Stimulated activated CD8-positive, alpha-beta memory T cell treated with anti-CD3 and anti-CD28 coated beads, Interleukin-4, amount 100 ng/mL, for 24 hours (primary cell): ENCODE results near the gene SIGLEC12.
"Not testable (repeated sequence)": the region's sequence is repeated elsewhere in the genome, so short reads cannot be mapped to it uniquely, and the experiment has no call there.

Source experiments
- DNase-seq: peaks from one replicate; pipeline ENCODE4 v3.0.0-alpha.2; 2020; ENCODE audit warnings: low read depth

SIGLEC12 gene

DNA sequence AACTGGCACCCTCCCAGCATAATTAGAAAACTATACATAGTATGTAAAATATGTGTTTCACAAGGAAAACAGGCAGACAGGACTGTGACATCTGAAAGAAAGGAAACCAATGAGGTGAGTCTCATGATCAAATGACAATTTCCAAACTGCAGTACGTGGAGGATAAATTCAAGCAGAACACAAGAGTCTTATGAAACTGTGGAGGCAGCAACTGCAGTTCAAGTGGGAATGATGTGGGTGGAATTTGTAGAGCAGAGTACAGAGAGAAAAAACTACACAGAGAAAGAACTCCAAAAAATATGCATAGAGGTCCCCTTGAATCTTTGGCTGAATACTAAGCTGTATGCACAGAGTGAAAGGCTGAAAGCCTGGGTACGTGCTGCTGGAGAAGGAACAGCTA is 20.2 kb upstream of the SIGLEC12 start:
- no peak for DNase-seq

DNA sequence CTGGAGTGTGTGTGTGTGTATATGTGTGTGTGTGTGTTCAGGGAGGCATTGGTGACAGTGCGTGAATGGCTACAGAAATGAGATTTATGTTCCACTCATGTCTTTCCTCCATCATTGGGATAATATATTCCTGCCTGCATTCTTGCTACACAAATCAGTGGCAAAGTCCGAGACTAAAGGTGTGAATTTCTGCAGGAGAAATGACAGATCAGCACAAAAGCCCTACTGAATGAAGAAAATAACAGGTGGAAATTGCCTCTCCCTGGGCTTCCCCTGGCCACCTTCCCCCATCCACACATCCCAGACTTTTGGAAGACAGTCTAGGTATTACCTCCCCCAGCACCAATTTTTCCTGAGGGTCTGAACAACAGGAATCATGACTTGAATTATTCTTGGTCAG is 19.8 kb upstream of the SIGLEC12 start:
- no peak for DNase-seq

DNA sequence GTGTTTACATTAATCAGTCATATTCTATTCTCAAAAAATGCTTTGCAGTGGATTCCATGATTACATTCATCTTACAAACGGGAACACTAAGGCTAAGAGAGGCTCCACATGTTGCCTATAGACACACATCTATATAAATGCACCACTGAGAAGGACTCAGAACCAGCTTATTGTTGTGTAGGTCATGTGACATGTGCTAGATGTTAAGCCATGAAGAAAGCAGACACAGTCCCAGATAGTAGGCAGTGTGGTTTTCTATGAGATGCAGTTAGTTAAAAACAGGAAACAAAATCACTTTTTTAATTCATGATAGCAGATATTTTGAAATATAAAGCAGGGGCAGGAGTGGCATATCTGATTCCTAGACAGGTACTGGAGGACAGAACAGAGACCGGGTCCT is 19.1 kb upstream of the SIGLEC12 start:
- DNase-seq, result no peak

DNA sequence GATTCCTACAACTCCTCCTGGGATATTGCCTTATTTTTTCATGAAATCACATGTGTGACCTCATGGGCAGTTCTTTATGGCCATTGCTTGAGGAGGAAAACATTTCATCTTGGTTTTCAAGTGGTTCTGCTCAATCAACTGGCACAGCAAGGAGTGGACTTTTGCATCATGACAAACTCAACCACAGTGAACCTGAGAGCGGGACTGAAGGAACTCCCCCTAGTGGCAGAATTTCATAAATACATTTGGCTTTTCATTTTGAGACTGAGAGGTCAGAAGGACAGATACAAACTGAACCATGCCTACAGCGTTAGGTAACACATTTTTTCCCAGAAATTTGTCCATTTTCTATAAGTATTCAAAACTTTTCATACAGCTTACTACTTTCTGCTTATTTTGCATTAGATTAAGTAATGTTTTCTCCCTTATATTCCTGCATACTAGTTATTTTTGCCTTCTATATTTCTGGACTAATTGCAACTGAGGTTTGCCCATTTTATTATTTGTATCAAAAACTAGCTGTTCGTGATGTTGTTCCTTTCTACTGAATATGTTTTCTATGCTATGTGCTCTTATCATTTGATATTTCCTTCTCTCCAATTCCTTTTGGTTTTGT is 13.4 kb upstream of the SIGLEC12 start:
- no peak for DNase-seq

DNA sequence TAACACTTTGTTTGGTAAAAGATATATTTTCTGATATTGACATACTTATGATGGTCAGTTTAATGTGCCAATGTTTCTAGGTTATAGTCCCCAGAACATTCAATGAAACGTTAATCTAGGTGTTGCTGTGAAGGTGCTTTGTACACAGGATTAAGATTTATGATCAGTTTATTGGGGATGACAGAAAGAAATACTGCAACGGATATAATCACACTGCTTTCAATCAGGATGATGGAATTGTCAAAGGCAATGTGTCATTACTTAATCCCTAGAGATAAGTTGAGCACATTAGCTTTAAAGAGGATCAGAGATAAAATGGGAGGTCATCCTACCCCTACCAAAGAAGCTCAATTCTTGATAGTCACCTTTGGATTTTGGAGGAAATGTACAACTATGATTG is 12.4 kb upstream of the SIGLEC12 start:
- no peak for DNase-seq

DNA sequence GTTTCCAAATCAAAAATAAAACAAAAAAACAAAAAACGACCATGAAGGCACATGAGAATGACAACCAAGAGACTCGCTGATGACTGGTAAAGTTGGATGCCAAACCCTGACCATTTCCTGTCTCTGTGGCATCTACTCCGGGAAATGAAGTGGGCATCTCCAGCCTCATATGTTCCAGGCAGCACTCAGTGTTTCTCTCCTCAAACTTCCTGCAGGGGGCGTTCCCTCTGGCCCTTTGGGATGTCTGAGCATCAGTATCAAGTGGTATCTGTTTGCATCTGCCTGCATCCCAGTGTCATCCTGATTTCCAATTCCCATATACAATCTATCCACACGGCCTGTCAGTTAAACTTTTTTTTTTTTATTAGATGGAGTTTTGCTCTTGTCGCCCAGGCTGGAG is 9.8 kb upstream of the SIGLEC12 start:
- no peak for DNase-seq

DNA sequence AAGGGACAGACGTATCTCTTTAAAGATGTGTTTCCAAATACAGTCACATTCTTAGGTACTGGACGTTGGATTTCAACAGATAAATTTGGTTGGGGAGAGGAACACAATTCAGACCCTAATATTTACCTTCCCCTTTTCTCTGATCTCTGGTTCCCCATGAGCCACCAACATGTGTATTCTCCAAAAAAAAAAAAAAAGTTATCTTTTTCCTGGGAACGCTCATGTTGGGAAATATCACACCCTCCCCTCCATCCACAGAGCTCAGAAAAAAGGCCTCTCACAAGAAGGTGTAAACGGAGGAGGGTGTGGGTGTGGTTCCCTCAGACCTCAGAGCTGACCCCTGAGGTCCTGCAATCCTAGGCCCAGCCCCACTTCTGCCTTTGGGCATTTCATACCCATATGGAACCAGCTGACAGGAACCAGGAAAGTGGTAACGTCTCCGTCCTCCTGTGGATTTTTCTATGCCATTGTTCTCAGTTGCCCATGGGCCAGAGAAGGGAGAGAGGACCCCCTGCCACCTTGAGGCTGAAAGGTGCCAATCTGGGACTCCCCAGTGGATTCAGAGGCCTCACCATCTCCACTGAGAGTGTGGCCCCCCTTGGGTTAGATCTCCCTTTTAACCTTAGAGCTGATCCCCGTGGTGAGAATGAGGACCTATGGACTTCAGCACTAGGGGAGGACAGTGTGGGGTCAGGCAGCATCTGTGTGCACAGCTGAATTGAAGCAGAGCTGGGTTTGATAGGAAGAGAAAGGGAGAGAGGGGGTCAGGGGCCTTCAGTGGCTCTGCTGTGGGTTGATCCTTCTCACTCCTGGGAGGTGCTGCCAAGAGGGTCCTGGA is 8.4 kb upstream of the SIGLEC12 start:
- DNase-seq, result no peak

DNA sequence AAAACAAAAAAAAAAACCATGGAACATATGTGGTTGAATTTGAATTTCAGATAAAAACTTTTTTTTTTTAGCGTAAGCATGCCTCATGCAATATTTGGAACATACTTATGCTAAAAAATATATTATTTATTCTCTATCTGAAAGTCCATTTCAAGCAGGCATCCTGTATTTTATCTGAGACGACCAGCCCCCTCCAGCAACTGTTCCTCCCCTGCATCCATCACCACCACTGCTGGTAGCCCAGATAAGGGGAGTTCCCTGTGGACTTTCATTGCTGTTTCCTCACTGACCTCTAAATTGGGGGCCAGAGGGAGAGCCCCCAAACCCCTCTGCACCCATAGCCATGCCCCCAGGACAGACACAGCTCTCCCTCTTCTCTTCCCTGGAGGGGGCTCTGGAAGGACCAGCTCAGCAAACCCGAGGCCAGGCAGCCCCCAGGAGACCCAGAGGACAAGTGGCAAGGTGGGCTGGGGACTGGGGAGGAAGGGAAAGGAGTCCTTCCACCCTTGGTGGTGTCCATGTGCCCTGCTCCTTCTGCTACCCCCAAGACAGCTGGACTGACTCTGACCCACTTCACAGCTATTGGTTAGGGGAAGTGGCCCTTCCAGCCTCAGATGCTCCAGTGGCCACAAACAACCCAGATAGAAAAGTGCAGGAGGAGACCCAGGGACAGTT is 6.6 kb upstream of the SIGLEC12 start:
- DNase-seq, result no peak

DNA sequence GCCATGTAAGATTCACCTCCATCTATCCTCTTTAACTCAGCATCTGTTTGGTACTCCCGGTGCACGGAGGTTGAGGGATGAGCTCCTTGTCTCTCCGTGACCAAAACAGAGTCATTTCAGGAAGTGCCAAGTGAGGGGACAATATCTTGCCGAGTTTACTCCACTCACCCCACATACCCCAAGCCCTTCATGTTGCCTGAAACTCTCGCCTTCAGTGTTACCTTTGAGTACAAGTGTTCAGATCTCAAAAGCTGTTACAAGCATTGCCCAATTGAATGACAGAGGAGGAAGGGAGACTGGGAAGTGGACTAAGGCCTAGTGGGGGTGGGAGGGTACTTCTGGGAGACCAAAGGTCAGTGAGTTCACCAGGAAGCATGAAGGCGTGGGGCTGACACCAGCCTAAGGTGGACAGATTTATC is 6.0 kb upstream of the SIGLEC12 start:
- no peak for DNase-seq

DNA sequence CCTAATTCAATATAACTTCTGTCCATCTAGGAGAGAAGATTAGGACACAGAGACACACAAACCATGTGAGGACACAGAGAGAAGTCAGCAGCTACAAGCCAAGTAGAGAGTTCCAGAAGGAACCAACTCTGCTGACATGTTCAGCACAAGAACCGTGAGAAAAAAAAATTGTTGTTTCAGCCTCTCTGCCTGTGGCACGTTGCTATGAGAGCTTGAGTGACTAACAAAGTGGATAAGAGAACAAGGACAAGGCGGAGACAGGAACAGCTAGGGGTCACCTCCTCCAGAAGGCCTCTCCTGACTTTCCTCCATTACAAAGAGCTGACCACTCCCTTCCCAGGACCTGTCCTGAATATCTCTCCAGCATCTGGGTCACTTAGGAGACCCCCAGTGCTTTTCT is 5.6 kb upstream of the SIGLEC12 start:
- no peak for DNase-seq

DNA sequence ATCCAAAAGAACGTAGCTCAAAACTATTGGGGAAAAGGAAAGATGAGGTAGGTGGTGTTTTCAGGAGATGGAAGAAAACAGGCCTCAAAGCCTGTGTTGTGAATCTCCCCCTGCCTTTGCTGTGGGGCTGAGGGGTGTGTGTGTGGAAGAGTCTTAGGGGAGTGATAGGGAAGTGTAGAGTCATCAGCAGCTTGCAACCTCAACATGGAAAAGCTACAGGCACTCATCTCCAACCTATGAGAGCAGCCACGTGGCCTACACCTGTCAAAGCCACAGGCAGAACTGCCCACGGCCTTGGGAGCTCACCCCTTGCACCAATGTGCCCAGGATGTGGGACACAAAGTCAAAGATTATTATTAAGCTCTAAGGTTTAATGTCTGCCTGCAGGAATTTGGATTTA is 4.3 kb upstream of the SIGLEC12 start:
- no peak for DNase-seq

DNA sequence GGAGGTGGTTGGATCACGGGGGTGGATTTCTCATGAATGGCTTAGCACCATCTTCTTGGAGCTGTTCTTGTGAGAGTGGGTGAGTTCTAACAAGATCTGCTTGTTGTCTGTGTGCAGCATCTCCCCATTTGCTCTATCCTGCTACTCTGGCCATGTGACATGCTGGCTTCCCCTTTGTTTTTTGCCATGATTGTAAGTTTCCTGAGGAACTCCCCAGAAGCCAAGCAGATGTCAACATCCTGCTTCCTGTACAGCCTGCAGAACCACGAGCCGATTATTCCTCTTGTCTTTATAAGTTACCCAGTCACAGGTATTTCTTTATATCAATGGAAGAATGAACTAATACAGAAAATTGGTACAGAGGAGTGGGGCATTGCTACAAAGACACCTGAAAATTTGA is 2.3 kb upstream of the SIGLEC12 start:
- no peak for DNase-seq

DNA sequence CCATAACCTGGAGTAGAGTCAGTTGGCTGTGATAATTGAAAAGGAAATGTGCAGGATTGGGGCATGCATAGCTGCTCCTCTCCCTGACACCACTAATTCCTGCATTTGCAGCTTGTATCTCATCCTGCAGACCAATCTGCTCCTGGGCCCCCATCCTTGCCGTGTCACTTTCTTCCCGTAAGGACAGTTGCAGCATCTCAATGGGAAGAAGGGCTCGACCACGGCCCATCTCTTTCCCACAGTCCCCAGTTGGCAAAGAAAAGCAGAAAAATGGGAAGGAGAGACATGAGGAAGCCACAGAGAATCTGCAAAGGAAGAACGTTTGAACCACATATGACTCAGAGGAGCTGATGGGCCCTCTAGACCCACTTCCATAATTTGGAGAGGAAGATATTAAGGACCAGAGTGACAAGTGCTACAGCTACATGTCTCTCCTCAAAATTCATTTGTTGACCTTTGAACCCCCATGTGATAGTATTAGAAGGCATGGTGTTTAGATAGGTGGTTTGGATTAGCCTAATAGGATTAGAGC is 1.8 kb upstream of the SIGLEC12 start:
- DNase-seq, result no peak

DNA sequence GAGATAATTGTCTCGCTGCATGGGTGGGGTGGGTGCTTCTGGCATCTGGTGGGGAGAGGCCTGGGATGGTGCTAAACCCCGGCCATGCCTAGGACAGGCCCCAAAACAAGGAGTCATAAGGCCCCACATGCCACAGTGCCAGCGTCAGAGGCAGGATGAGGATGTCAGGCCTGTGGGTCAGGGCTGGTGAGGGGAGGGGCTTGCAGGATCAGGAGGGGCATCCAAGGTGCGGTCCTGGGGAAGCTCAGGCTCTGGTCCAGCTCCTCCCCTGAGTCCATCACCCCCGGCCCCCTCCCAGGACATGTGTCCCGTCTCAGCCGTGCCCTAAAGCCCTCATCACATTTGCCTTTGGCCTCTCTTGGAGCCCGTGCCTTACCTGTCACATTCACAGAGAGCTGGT is 669 bp downstream of the SIGLEC12 start:
- not testable (repeated sequence) for DNase-seq

DNA sequence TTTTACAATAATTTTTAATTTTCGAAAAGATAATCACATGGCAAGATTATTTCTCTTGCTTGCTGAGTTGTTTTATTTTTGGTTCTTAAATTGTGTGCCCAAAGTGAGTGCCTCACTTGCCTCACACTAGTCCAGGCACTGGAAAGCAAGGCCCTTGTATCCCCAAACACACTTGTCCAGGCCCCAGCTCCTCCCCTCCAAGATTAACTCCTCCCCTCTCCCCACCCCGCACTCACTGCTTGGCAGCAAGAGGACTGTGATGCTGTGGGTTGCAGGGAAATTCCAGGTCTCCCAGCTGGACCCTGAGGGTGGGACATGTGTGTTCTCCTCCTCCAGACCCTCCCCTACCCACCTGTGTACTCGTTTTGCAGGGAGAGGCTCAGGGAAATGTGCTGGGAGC is 3.9 kb downstream of the SIGLEC12 start:
- DNase-seq, result no peak

DNA sequence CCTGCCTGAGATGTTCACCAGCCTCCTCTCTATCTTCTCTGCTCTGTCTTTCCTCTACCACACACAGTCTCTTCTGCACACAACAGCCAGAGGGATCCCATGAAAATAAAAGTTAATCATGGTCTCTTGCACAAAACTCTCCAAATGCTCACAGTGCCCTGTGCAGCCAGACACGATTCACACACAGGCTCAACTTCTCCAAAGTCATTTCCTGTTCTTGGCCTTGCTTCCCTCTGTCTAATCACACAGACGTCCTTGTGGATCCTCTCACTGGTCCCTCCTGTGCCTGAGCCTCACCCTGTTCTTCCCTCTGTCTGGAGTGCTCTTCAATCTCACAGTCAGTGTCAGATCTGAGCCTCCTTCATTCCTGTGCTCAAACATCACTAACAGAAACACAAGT is 7.8 kb downstream of the SIGLEC12 start:
- no peak for DNase-seq

DNA sequence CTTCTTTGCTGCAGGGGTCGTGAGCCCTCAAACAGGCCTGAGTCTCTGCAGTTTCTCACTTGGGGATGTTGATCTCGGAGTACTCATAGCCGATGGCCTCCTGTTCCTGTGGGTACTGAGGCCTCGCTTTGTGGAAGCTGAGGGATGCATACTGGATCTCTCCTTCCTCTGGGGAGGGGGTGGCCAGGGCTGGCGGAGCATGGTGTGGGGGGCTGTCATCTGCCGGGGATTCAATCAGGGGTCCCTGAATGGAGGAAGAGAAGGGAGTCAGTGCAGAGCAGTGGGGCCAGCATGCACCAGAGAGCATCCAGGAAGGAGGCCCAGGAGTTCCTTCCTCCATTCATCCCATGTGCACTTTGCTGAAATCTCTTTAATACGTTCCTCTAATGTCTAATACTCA is 10.0 kb downstream of the SIGLEC12 start:
- no peak for DNase-seq

DNA sequence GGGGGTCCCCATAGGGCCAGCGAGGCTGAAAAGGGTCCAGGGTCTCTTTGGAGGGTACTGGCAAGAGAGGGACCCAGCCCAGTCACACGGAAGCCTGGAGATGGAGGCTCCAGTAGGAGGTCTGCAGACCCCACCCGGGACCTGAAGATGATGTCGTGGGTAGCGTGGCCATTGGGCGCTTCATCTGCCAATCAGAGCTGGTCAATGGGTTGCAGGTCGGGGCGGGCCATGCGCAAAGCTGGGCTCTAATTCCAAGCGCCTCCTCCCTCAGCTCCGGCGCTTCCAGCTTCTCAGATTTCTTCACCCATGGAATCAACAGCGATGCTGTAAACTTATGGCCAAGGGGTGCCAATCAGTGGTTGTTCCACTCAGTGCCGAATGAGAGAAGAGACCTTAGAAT is 10.9 kb downstream of the SIGLEC12 start:
- no peak for DNase-seq

DNA sequence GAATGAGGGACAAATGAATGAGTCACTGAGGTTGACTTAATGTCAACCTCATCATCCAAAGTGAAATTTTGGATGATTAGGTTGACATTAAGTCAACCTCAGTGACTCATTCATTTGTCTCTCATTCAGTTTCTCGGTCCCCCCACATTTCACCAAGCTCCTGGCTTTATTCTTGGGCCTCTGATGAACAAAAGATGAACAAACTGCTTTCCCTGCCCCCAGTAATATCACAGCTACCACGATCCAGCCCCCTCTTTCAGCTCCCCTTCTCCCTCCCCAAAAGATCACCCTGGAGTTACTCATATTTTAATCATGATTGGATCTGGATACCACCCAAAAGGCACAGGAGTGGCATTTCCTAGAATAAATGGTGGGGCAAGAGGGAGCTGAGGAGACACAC is 12.5 kb downstream of the SIGLEC12 start:
- DNase-seq, result no peak

DNA sequence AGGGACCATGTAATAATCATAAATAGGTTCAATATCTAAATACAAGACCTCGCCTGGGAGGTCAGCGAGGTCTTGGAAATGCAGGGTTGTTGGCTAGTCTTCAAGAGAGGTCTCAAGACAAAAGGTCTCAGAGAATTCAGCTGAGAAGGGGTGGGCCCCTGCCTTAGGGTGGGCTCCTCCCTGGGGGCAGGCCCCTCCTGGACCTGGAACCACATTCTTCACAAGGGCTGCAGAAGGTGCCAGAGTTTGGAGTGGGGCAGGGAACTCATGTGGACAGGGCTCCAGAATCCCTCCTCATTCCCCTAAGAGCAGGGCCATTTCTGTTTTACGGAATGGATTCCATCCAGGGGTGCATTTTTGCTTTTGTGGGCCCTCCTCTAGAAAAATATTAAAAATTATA is 13.1 kb downstream of the SIGLEC12 start:
- no peak for DNase-seq

DNA sequence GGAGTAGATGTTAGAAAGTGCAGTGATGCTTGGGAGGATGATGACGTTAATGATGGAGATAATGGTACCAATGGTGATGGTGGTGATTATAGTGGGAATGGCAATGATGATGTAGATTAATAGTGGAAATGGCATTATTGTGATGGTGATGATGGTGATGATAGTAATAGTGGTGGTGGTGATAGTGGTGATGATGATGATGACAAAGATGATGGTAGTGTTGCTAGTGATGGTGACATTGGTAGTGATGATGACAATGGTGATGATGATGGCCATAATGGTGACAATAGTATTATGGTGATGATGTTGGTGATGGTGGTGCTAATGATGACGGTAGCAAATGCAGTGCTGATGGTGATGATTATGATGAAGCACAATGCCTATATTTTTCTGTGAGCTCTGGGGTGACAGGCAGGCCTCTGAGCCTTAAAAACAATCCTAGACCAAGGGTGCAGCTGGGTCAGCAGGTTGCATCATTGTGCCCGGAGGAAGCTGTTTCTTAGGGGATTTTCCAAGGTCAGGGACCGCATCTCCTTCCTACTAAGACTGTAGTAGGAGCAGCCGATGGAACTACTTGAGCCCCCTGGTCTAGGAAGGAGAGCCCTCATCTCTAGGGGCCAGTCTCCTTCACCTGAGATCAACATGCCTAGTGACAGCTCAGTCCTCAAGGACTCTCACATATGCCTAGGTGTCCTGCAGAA is 15.5 kb downstream of the SIGLEC12 start:
- DNase-seq, result no peak

DNA sequence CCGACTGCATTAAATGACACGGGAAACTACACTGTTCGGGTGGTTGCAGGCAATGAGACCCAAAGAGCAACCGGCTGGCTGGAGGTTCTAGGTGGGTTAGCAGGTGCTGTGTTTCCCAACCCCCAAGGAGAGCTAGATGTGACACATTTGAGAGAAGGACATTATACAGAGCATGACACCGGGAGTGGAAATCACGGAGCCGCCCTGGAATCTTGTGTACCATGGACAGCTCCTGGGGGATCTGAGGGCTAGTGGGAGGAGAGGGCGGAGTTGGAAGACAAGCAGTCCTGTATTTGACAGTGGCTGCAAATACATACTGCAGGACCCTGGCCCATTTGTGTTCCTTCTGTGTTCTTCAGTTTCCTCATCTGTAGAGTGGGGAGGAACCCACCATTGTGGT is 21.0 kb downstream of the SIGLEC12 start:
- DNase-seq, result no peak
